A673 (cell line): ENCODE results near the gene MAPK9. TPM values are rescaled to one million over a fixed set of nuclear protein-coding genes. Genes with fewer than 3 reads are reported as not detected.

Experiments
- BruUV-seq: library from RNA; stranded (reverse); fragments of 400-500 nt; replicated peaks from 2 replicates; lab custom pipeline; 2021; lab: Mats Ljungman, UMichigan
- CTCF ChIA-PET: fragments of 300-600 bp; sonication (Branson Sonifier 250); formaldehyde crosslinking; loops from one replicate; lab custom pipeline; 2022; ENCODE audit warnings: antibody characterized with exemption; lab: Charles Lee
- POLR2A ChIA-PET: fragments of 300-600 bp; sonication (Branson Sonifier 250); formaldehyde crosslinking; loops from one replicate; lab custom pipeline; 2022; ENCODE audit warnings: antibody characterized with exemption; ENCODE audit not compliant: low non-redundant PET; lab: Charles Lee
- DNase-seq: peaks from one replicate; pipeline ENCODE4 v3.0.0-alpha.2; 2015; ENCODE audit warnings: low spot score
- H3K27ac ChIP-seq: fragments of 200-600 bp; sonication (generic); 2 replicates; pipeline ENCODE4 v1.5.1; 2016; ENCODE audit warnings: mixed run types, low read depth, mild to moderate bottlenecking, mixed read lengths, antibody characterized with exemption, low read length; ENCODE audit not compliant: poor library complexity, severe bottlenecking
- H3K27me3 ChIP-seq: fragments of 200-600 bp; sonication (generic); replicated peaks from 2 replicates; pipeline ENCODE4 v1.6.1; 2017; ENCODE audit warnings: mixed run types, low read depth, mild to moderate bottlenecking, mixed read lengths, antibody characterized with exemption, low read length; ENCODE audit not compliant: insufficient read depth, poor library complexity
- H3K36me3 ChIP-seq: fragments of 200-600 bp; sonication (generic); 2 replicates; pipeline ENCODE4 v1.6.1; 2016; ENCODE audit warnings: mixed run types, mild to moderate bottlenecking, mixed read lengths, antibody characterized with exemption, low read length; ENCODE audit not compliant: insufficient read depth, poor library complexity, severe bottlenecking
- H3K4me1 ChIP-seq: fragments of 200-600 bp; sonication (generic); 2 replicates; pipeline ENCODE4 v1.6.1; 2017; ENCODE audit warnings: mixed run types, mild to moderate bottlenecking, mixed read lengths, antibody characterized with exemption, low read length; ENCODE audit not compliant: insufficient read depth, poor library complexity, severe bottlenecking
- H3K4me3 ChIP-seq: fragments of 200-600 bp; sonication (generic); 2 replicates; pipeline ENCODE4 v1.5.1; 2016; ENCODE audit warnings: low read depth, mixed run types, mild to moderate bottlenecking, mixed read lengths, low read length; ENCODE audit not compliant: poor library complexity, severe bottlenecking
- H3K9me3 ChIP-seq: fragments of 200-600 bp; sonication (generic); 2 replicates; pipeline ENCODE4 v1.6.1; 2016; ENCODE audit warnings: mixed run types, low read depth, mild to moderate bottlenecking, mixed read lengths, antibody characterized with exemption, low read length; ENCODE audit not compliant: poor library complexity, severe bottlenecking
- CTCF ChIP-seq: fragments of 300-800, 200-600 bp; sonication (generic); conservative IDR thresholded peaks from 2 replicates; pipeline ENCODE4 v1.5.1; 2017; ENCODE audit warnings: low read depth, mild to moderate bottlenecking, antibody characterized with exemption, low read length, moderate library complexity, mixed read lengths
- EZH2 ChIP-seq: fragments of 200-600 bp; sonication (generic); IDR thresholded peaks from 2 replicates; pipeline ENCODE4 v1.6.1; 2017; ENCODE audit warnings: borderline replicate concordance, low read depth, mild to moderate bottlenecking, mixed read lengths, antibody characterized with exemption, low read length; ENCODE audit not compliant: poor library complexity, severe bottlenecking
- intact Hi-C: fragments of 100-400 bp; cut with micrococcal nuclease; formaldehyde crosslinking; loops from one replicate; pipeline ENCODE4 v1.10.0; 2022; ENCODE audit not compliant: unreplicated experiment
- total RNA-seq: library from RNA; stranded (reverse); gene quantifications from 2 replicates; pipeline ENCODE4 v1.2.3, GENCODE V29; 2021

The MAPK9 gene
- total RNA-seq, 1 experiment from 2014 or later: 34.4 TPM

- no peaks in the 10 kb centered on the region for H3K9me3 ChIP-seq
- TF ChIP-seq CTCF (no peak), EZH2 (no peak)
- no peak for DNase-seq
- H3K27ac ChIP-seq: peak overlapping the region; percentile 70
- H3K27me3 ChIP-seq: no peaks in the 10 kb centered on the region
- POLR2A ChIA-PET: no interaction called here
- H3K36me3 ChIP-seq: no peaks in the 10 kb centered on the region
- CTCF ChIA-PET: no interaction called here
- no TSS peak for BruUV-seq
- H3K4me1 ChIP-seq: peaks cover 5% of the 10 kb centered on the region
- peak overlapping the region; percentile 93 for H3K4me3 ChIP-seq
- intact Hi-C loops: loop anchor here (5.0 kb wide), 1 partner anchor 36 kb away; no protein-coding TSS in a partner anchor
These were observed 496 bp downstream of the MAPK9 start for GRCh38 chr5:180291234-180291940.

- CTCF ChIA-PET: no interaction called here
- peaks cover 5% of the 10 kb centered on the region for H3K4me1 ChIP-seq
- intact Hi-C loops: loop anchor here (5.0 kb wide), 1 partner anchor 37 kb away; no protein-coding TSS in a partner anchor
- H3K27me3 ChIP-seq: no peaks in the 10 kb centered on the region
- POLR2A ChIA-PET: no interaction called here
- BruUV-seq: TSS peak; percentile 50
- H3K27ac ChIP-seq: no peak overlapping the region
- H3K9me3 ChIP-seq: no peaks in the 10 kb centered on the region
- peak overlapping the region; percentile 93 for H3K4me3 ChIP-seq
- no peak for DNase-seq
- TF ChIP-seq CTCF: no peak
- TF ChIP-seq EZH2: no peak
- no peaks in the 10 kb centered on the region for H3K36me3 ChIP-seq
These were observed 1.2 kb downstream of the MAPK9 start for GRCh38 chr5:180290568-180291233.

- POLR2A ChIA-PET: no interaction called here
These were observed 1.9 kb downstream of the MAPK9 start for GRCh38 chr5:180289966-180290365.

More at GRCh38 chr5:180289966-180290365, 1.9 kb downstream of the MAPK9 start:
- Histone ChIP-seq H3K27ac (no peak overlapping the region), H3K27me3 (no peaks in the 10 kb centered on the region), H3K4me1 (peaks cover 5% of the 10 kb centered on the region), H3K9me3 (no peaks in the 10 kb centered on the region), H3K4me3 (no peak overlapping the region), H3K36me3 (no peaks in the 10 kb centered on the region)
- BruUV-seq: no TSS peak
- intact Hi-C loops: loop anchor here (5.0 kb wide), 1 partner anchor 37 kb away; no protein-coding TSS in a partner anchor
- TF ChIP-seq EZH2 (no peak), CTCF (no peak)
- no peak for DNase-seq
- CTCF ChIA-PET: no interaction called here
